Activated naive CD4-positive, alpha-beta T cell treated with anti-CD3 and anti-CD28 coated beads for 36 hours (primary cell): ENCODE data around the gene VLDLR. TPM values are rescaled to one million over a fixed set of nuclear protein-coding genes. Genes with fewer than 3 reads are reported as not detected.

Source experiments
- CTCF ChIA-PET: fragments of 350-600 bp; sonication (Branson Sonifier 250); formaldehyde crosslinking; loops from one replicate; lab custom pipeline; 2021; ENCODE audit warnings: antibody characterized with exemption; lab: Charles Lee
- DNase-seq: peaks from one replicate; pipeline ENCODE4 v3.0.0-alpha.2; 2020
- H3K27ac Mint-ChIP-seq: one replicate; pipeline ENCODE4 v1.8.0; 2021; ENCODE audit warnings: mild to moderate bottlenecking, mixed read lengths
- H3K27me3 Mint-ChIP-seq: one replicate; pipeline ENCODE4 v1.8.0; 2021; ENCODE audit warnings: low read depth, mixed read lengths
- H3K36me3 Mint-ChIP-seq: one replicate; pipeline ENCODE4 v1.8.0; 2021; ENCODE audit warnings: low read depth, mixed read lengths
- H3K4me1 Mint-ChIP-seq: one replicate; pipeline ENCODE4 v1.8.0; 2021; ENCODE audit warnings: low read depth, mixed read lengths
- H3K4me3 Mint-ChIP-seq: one replicate; pipeline ENCODE4 v1.8.0; 2021; ENCODE audit warnings: mild to moderate bottlenecking, moderate library complexity, mixed read lengths
- H3K9me3 Mint-ChIP-seq: one replicate; pipeline ENCODE4 v1.8.0; 2021; ENCODE audit warnings: mixed read lengths
- intact Hi-C: fragments of 100-400 bp; cut with micrococcal nuclease; formaldehyde crosslinking; loops from one replicate; pipeline ENCODE4 v1.15.1; 2023
- total RNA-seq, 2 experiments: library from RNA; stranded (reverse); gene quantifications; one replicate each; pipeline ENCODE4 v1.2.3, GENCODE V29; 2021

The VLDLR gene
- total RNA-seq = 1 to 10 TPM; 7.7 to 8.6 TPM

DNA sequence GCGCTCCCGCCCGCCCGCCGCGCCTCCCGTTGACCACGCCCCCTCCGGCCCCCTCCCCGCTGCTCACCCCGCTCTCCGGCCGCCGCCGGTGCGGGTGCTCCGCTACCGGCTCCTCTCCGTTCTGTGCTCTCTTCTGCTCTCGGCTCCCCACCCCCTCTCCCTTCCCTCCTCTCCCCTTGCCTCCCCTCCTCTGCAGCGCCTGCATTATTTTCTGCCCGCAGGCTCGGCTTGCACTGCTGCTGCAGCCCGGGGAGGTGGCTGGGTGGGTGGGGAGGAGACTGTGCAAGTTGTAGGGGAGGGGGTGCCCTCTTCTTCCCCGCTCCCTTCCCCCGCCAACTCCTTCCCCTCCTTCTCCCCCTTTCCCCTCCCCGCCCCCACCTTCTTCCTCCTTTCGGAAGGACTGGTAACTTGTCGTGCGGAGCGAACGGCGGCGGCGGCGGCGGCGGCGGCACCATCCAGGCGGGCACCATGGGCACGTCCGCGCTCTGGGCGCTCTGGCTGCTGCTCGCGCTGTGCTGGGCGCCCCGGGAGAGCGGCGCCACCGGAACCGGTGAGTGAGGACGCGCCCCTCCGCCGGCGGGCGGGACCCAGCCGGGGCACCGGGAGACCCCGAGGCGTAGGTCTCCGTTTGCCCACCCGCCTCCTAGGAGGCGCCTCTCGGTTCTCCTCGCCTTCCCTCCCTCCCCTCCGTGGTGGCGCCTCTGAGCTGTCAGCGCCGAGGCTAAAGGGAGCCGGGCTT lies at the start of gene VLDLR:
Gene VLDLR (plus strand): TSS at position 66 of the 739 bp plus-strand sequence. CDS start 403 bp downstream, at position 469.
- Mint-ChIP-seq H3K27me3 (peaks cover 67% of the 10 kb centered on the region), H3K4me3 (peak within 1 kb of the TSS; percentile 83), H3K4me1 (peaks cover 12% of the 10 kb centered on the region), H3K9me3 (no peaks in the 10 kb centered on the region), H3K27ac (peak within 1 kb of the TSS; percentile 65), H3K36me3 (peaks cover 1% of the 10 kb centered on the region)
- CTCF ChIA-PET = no interaction called here
- intact Hi-C loops = loop anchor here (1.0 to 10.0 kb wide), 9 partner anchors 17 to 905 kb away; partner anchors contain the start of genes PUM3, RFX3 and SMARCA2
- peak; percentile 50 for DNase-seq

DNA sequence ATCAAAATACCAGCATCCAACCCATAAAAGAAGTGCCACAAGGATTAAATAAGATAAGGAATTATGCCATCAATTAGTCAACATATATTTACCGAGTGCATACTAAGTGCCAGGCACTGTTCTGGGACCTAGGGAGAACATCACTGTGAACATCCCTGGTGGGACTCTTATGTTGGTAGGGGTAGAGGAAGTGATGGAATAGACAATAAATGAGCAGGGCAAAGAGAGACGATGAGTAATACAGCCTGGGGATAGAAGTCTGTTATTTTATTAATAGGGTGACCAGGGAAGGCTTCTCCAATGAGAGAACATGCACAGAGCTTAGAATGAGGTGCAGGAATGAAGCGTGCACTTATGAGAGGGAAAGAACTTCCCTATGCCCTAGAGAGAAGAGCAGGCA lies 47.4 kb upstream of the VLDLR start:
- CTCF ChIA-PET = no interaction called here
- peaks cover 15% of the 10 kb centered on the region for H3K27me3 Mint-ChIP-seq
- no peaks in the 10 kb centered on the region for H3K4me1 Mint-ChIP-seq
- H3K4me3 Mint-ChIP-seq = no peak overlapping the region
- H3K36me3 Mint-ChIP-seq = no peaks in the 10 kb centered on the region
- no peak overlapping the region for H3K27ac Mint-ChIP-seq
- no peak for DNase-seq
- H3K9me3 Mint-ChIP-seq = no peaks in the 10 kb centered on the region
- intact Hi-C loops = no loop called here

DNA sequence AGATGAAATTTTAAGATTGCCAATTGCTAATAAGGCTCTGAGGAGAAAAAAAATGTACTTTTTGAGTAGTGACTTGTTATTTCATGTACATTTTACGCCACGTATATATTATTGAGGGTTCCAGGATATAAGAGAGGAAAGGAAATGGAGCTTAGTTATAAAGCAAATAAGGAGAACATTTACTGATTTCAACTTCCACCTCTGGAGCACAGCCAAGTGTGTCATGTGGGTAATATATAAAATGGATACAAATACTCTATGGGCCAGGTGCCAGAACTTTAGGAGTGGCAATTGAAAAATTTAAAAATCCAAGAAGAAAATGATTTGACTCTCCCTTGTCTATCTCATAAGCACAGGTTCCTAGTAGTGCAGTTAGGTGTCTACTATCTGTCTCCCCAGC lies 45.0 kb upstream of the VLDLR start:
- intact Hi-C loops = no loop called here
- Mint-ChIP-seq H3K4me1 (no peaks in the 10 kb centered on the region), H3K36me3 (no peaks in the 10 kb centered on the region), H3K27ac (no peak overlapping the region), H3K27me3 (peaks cover 17% of the 10 kb centered on the region), H3K9me3 (no peaks in the 10 kb centered on the region), H3K4me3 (no peak overlapping the region)
- DNase-seq = no peak
- CTCF ChIA-PET = no interaction called here

DNA sequence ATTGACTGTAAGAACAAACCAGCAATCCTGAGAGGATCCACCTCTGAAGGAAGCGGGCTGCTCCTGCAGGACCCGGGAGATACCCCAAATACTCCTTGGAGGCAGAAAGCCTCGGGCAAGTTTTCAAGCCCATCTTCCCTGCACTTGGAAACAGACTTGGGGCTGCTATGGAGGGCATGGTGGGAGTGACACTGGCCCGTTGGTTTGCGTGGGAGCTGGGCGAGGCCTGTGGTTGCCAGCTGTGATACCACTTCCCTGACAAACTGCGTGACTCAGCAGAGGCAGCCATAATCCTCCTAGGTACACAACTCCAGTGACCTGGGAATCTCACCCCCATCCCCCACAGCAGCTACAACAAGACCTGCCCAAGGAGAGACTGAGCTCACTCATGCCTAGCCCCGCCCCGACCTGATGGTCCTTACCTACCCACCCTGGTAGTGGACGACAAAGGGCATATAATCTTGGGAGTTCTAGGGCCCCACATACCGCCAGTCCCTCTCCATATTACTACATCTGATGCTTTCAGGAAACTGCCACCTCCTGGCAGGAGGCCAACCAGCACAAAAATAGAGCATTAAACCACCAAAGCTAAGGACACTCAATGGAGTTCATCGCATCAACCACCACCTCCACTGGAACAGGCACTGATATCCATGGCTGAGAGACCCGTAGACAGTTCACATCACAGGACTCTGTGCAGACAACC lies 38.1 kb upstream of the VLDLR start:
- no peak for DNase-seq
- Mint-ChIP-seq H3K4me1 (no peaks in the 10 kb centered on the region), H3K27me3 (peaks cover 12% of the 10 kb centered on the region), H3K9me3 (peaks cover 4% of the 10 kb centered on the region), H3K27ac (no peak overlapping the region), H3K36me3 (no peaks in the 10 kb centered on the region), H3K4me3 (no peak overlapping the region)
- intact Hi-C loops = no loop called here
- CTCF ChIA-PET = interaction anchor here (0.6 kb wide), 1 partner anchor 207 kb away, joined by 3 read pairs; no protein-coding TSS in a partner anchor

GRCh38 chr9:2591967-2592366 lies 29.6 kb upstream of the VLDLR start:
- intact Hi-C loops = no loop called here
- Mint-ChIP-seq H3K9me3 (peaks cover 20% of the 10 kb centered on the region), H3K4me3 (no peak overlapping the region), H3K36me3 (no peaks in the 10 kb centered on the region), H3K27me3 (peaks cover 17% of the 10 kb centered on the region), H3K27ac (no peak overlapping the region), H3K4me1 (no peaks in the 10 kb centered on the region)
- CTCF ChIA-PET = no interaction called here
- DNase-seq = no peak

DNA sequence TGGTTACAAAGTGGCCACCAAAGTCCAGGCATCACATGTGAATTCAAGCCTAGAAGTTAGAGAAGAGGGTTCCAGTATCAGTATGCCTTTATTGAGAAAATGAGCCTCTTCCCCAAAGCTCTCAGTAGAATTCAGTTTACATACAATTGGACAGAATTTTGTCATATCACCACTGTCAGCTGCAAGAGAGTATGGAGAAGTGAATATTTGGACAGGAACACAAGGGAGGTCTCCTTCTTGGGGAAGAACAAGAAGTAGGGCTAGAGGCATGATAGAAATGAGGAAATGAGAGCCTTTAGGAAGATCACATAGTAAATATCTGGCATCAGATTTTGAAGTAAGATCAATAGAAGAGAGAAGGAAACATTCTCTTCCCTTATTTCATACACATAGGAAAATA lies 27.8 kb upstream of the VLDLR start:
- Mint-ChIP-seq H3K9me3 (peaks cover 18% of the 10 kb centered on the region), H3K36me3 (no peaks in the 10 kb centered on the region), H3K27ac (no peak overlapping the region), H3K4me3 (no peak overlapping the region), H3K4me1 (no peaks in the 10 kb centered on the region), H3K27me3 (peaks cover 18% of the 10 kb centered on the region)
- CTCF ChIA-PET = no interaction called here
- intact Hi-C loops = no loop called here
- DNase-seq = no peak

DNA sequence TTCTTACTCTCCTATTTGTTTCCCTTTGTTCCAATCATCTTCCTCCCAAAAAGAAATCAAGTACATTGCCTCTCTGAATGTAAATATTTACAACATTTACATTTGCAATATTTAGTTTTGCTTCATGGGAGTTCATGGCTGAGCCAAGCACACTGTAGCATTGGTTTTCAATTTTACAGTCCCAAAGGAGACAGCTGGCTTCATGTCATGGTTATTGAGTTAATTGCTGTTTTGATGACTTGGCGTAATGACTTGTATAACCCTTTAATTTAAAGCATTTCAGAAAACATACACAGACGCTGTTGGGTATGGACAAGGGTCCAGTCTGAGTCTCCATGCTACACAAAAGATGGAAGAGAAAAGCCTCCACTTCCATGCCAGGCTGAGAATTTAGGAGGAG lies 25.6 kb upstream of the VLDLR start:
- intact Hi-C loops = no loop called here
- H3K27me3 Mint-ChIP-seq = peaks cover 26% of the 10 kb centered on the region

GRCh38 chr9:2597483-2597882 lies 24.1 kb upstream of the VLDLR start:
- H3K9me3 Mint-ChIP-seq = peaks cover 9% of the 10 kb centered on the region
- intact Hi-C loops = no loop called here
- no peak for DNase-seq
- no peak overlapping the region for H3K4me3 Mint-ChIP-seq
- H3K36me3 Mint-ChIP-seq = no peaks in the 10 kb centered on the region
- CTCF ChIA-PET = no interaction called here
- no peak overlapping the region for H3K27ac Mint-ChIP-seq
- peaks cover 27% of the 10 kb centered on the region for H3K27me3 Mint-ChIP-seq
- H3K4me1 Mint-ChIP-seq = no peaks in the 10 kb centered on the region

More for the DNA sequence above, 25.6 kb upstream of the VLDLR start:
- H3K36me3 Mint-ChIP-seq = no peaks in the 10 kb centered on the region
- no peak overlapping the region for H3K4me3 Mint-ChIP-seq
- no peak for DNase-seq
- peaks cover 16% of the 10 kb centered on the region for H3K9me3 Mint-ChIP-seq
- H3K4me1 Mint-ChIP-seq = no peaks in the 10 kb centered on the region
- H3K27ac Mint-ChIP-seq = no peak overlapping the region
- CTCF ChIA-PET = no interaction called here

GRCh38 chr9:2599896-2600295 lies 21.7 kb upstream of the VLDLR start:
- Mint-ChIP-seq H3K27me3 (peaks cover 18% of the 10 kb centered on the region), H3K4me1 (no peaks in the 10 kb centered on the region), H3K27ac (no peak overlapping the region), H3K36me3 (no peaks in the 10 kb centered on the region), H3K4me3 (no peak overlapping the region), H3K9me3 (no peaks in the 10 kb centered on the region)
- DNase-seq = no peak
- CTCF ChIA-PET = no interaction called here
- intact Hi-C loops = no loop called here

- intact Hi-C loops = no loop called here
- H3K27me3 Mint-ChIP-seq = peaks cover 18% of the 10 kb centered on the region
- CTCF ChIA-PET = no interaction called here
- no peak for DNase-seq
- no peaks in the 10 kb centered on the region for H3K9me3 Mint-ChIP-seq
- no peak overlapping the region for H3K27ac Mint-ChIP-seq
- no peaks in the 10 kb centered on the region for H3K36me3 Mint-ChIP-seq
- H3K4me1 Mint-ChIP-seq = no peaks in the 10 kb centered on the region
- H3K4me3 Mint-ChIP-seq = no peak overlapping the region
Measured at GRCh38 chr9:2600307-2600706, 21.3 kb upstream of the VLDLR start.

DNA sequence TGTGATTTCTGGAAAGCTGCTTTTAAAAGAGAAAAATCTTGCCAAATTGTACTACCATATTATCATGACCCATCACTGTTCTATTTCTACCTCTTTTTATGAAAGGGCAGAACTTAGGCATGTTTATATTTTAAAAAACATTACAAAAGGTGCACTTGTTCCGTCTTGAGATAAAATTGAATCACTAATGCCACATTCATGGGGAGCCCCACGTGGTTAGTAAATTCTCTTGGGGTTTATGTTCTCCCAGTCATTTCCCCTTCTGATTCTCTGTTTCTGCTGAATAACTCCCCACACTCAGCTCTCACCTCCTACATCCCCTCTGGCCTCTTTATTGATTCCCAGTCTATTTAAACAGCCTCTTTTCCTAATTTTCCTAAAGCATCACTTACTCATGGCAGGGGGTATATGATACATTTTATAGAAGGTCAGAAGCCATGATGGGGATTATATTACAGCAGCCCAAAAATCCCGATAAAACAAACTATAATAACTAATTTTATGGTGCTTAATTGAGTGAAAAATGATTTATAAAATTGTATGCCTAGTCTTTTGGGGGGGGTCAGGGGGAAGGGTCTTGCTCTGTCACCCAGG lies 19.7 kb upstream of the VLDLR start:
- no peak overlapping the region for H3K27ac Mint-ChIP-seq
- CTCF ChIA-PET = no interaction called here
- no peaks in the 10 kb centered on the region for H3K9me3 Mint-ChIP-seq
- H3K27me3 Mint-ChIP-seq = peaks cover 15% of the 10 kb centered on the region
- no peaks in the 10 kb centered on the region for H3K36me3 Mint-ChIP-seq
- intact Hi-C loops = no loop called here
- no peak for DNase-seq
- no peaks in the 10 kb centered on the region for H3K4me1 Mint-ChIP-seq
- no peak overlapping the region for H3K4me3 Mint-ChIP-seq

- Mint-ChIP-seq H3K36me3 (no peaks in the 10 kb centered on the region), H3K27ac (no peak overlapping the region), H3K27me3 (peaks cover 15% of the 10 kb centered on the region), H3K4me1 (no peaks in the 10 kb centered on the region), H3K9me3 (no peaks in the 10 kb centered on the region), H3K4me3 (no peak overlapping the region)
- CTCF ChIA-PET = no interaction called here
- no peak for DNase-seq
- intact Hi-C loops = no loop called here
Measured at GRCh38 chr9:2602704-2603116, 18.9 kb upstream of the VLDLR start.
